DND-41 (cell line): ENCODE data around the gene RNMT.

ENCODE experiments used
- ATAC-seq: fragments of 200-7000 bp; cut with Tn5 transposase; 3 replicates; pipeline ENCODE4 v1.9.1; 2021; ENCODE audit warnings: low read depth; ENCODE audit not compliant: insufficient read depth
- DNase-seq: peaks from one replicate; pipeline ENCODE4 v3.0.0-alpha.2; 2020
- H2AFZ ChIP-seq: 2 replicates; pipeline ENCODE4 v1.6.0; 2012; ENCODE audit warnings: low read depth, low read length
- H3K27ac ChIP-seq: 2 replicates; pipeline ENCODE4 v1.5.1; 2012; ENCODE audit warnings: low read length, inconsistent platforms
- H3K27me3 ChIP-seq: fragments of 200-600 bp; sonication (generic); 2 replicates; pipeline ENCODE4 v1.6.0; 2012; ENCODE audit warnings: low read length, mild to moderate bottlenecking, inconsistent platforms; ENCODE audit not compliant: insufficient read depth, poor library complexity
- H3K36me3 ChIP-seq: 2 replicates; pipeline ENCODE4 v1.5.1; 2012; ENCODE audit warnings: low read length, inconsistent platforms; ENCODE audit not compliant: insufficient read depth
- H3K4me1 ChIP-seq: 2 replicates; pipeline ENCODE4 v1.5.1; 2012; ENCODE audit warnings: mild to moderate bottlenecking, low read length; ENCODE audit not compliant: insufficient read depth
- H3K4me2 ChIP-seq: 2 replicates; pipeline ENCODE4 v1.6.0; 2012; ENCODE audit warnings: mild to moderate bottlenecking, moderate library complexity, low read length, inconsistent platforms; ENCODE audit not compliant: insufficient read depth
- H3K4me3 ChIP-seq, 2 experiments: fragments of 200-600 bp in 1 of 2; shearing (Covaris generic) in 1 of 2; 2 replicates each; pipeline ENCODE4 v1.5.1; 2012 to 2016; ENCODE audit warnings: inconsistent platforms in 2 of 2, low read length in 2 of 2, mild to moderate bottlenecking in 2 of 2, low read depth in 1 of 2, moderate library complexity in 1 of 2
- H3K79me2 ChIP-seq: 2 replicates; pipeline ENCODE4 v1.6.0; 2012; ENCODE audit warnings: low read length, inconsistent platforms; ENCODE audit not compliant: insufficient read depth
- H3K9ac ChIP-seq: 2 replicates; pipeline ENCODE4 v1.6.0; 2012; ENCODE audit warnings: low read depth, mild to moderate bottlenecking, inconsistent platforms, low read length, moderate library complexity
- H3K9me3 ChIP-seq: 2 replicates; pipeline ENCODE4 v1.5.1; 2012; ENCODE audit warnings: low read length, moderate library complexity, mild to moderate bottlenecking, inconsistent platforms; ENCODE audit not compliant: insufficient read depth, severe bottlenecking
- H4K20me1 ChIP-seq: 2 replicates; pipeline ENCODE4 v1.6.0; 2012; ENCODE audit warnings: low read length; ENCODE audit not compliant: insufficient read depth
- EZH2 ChIP-seq: IDR thresholded peaks from 3 replicates; pipeline ENCODE4 v1.6.1; 2012; ENCODE audit warnings: borderline replicate concordance, low read depth, mild to moderate bottlenecking, moderate library complexity, low read length, inconsistent platforms; ENCODE audit not compliant: severe bottlenecking
- TF ChIP-seq, protein P1 (sequence below): IDR thresholded peaks from 2 replicates; pipeline ENCODE4 v1.5.1; 2012; ENCODE audit warnings: borderline replicate concordance, low read length, moderate library complexity, mild to moderate bottlenecking; ENCODE audit not compliant: poor library complexity, severe bottlenecking; ENCODE audit errors: extremely low read depth

Gene RNMT

DNA sequence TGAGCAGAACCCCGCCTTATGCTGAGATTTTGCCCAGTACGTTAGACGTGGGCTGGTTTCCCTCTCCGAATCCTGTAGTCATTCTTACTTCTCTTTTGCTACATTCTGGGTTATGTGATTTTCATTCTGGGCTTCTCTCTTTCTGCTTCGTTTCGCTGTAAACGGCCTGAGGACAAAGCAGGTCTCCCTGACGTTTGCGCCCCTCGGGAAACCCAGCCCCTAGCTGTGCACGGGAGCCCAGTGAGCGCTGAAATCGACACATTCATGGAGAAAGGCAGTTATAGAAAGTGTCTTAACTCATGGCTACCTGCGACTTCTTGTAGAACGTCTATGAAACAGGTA, 74.8 kb downstream of the RNMT start:
- no peaks in the 10 kb centered on the region for H3K79me2 ChIP-seq
- H2AFZ ChIP-seq = no peak overlapping the region
- H3K9me3 ChIP-seq = no peaks in the 10 kb centered on the region
- no peak overlapping the region for H3K9ac ChIP-seq
- H3K4me2 ChIP-seq = no peak overlapping the region
- H3K27me3 ChIP-seq = no peaks in the 10 kb centered on the region
- no peak for DNase-seq
- H3K27ac ChIP-seq = no peak overlapping the region
- no peak for ATAC-seq
- H3K4me3 ChIP-seq = no peak overlapping the region
- no peaks in the 10 kb centered on the region for H4K20me1 ChIP-seq
- H3K36me3 ChIP-seq = no peaks in the 10 kb centered on the region
- TF ChIP-seq, protein P1, sequence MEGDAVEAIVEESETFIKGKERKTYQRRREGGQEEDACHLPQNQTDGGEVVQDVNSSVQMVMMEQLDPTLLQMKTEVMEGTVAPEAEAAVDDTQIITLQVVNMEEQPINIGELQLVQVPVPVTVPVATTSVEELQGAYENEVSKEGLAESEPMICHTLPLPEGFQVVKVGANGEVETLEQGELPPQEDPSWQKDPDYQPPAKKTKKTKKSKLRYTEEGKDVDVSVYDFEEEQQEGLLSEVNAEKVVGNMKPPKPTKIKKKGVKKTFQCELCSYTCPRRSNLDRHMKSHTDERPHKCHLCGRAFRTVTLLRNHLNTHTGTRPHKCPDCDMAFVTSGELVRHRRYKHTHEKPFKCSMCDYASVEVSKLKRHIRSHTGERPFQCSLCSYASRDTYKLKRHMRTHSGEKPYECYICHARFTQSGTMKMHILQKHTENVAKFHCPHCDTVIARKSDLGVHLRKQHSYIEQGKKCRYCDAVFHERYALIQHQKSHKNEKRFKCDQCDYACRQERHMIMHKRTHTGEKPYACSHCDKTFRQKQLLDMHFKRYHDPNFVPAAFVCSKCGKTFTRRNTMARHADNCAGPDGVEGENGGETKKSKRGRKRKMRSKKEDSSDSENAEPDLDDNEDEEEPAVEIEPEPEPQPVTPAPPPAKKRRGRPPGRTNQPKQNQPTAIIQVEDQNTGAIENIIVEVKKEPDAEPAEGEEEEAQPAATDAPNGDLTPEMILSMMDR = no peak
- H3K4me1 ChIP-seq = no peaks in the 10 kb centered on the region

- Histone ChIP-seq H3K4me2 (no peak overlapping the region), H2AFZ (no peak overlapping the region), H3K4me1 (no peaks in the 10 kb centered on the region), H3K79me2 (no peaks in the 10 kb centered on the region), H3K27me3 (peaks cover 2% of the 10 kb centered on the region), H3K36me3 (no peaks in the 10 kb centered on the region), H3K9ac (no peak overlapping the region), H4K20me1 (no peaks in the 10 kb centered on the region), H3K9me3 (no peaks in the 10 kb centered on the region), H3K27ac (no peak overlapping the region), H3K4me3 (no peak overlapping the region)
- DNase-seq = no peak
- no peak for TF ChIP-seq EZH2
- TF ChIP-seq, protein P1 = no peak
- ATAC-seq = no peak
These were observed 77.8 kb downstream of the RNMT start for GRCh38 chr18:13804305-13804704.

DNA sequence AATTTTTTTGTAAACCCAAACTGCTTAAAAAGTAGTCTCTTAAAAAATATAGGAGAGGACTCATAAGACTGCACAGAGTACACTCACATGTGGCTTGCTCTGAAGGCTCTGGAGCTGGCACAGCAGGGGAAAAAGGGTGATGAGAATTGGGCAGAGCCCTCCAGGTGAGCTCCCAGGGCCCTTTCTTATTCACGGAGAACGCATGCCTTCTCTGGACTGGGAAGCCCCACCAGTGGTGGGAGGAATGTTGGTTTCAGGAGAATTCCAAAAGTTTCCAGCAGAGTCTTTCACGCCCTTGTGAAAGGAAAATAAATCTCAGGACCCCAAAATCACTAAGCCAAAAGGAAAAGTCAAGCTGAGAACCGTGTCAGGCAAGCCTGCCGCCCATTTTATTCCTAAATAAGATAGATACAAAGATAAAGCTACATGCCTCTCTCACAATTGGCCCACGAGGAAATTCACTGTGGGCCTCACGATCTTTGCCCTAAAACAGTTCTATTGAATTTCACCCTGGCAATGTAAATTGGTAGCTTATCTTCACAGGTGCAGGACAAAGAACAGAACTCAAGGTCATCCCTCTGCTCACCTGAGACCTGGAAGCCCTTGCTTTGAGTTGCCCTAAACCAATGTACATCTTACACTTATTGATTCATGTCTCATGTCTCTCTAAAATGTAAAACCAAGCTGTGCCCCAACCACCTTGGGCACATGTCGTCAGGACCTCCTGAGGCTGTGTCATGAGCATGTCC, 82.0 kb downstream of the RNMT start:
- Histone ChIP-seq H3K4me3 (no peak overlapping the region), H4K20me1 (no peaks in the 10 kb centered on the region; the same call in 1 of the 2 replicates), H3K9ac (no peak overlapping the region), H2AFZ (no peak overlapping the region), H3K36me3 (no peaks in the 10 kb centered on the region), H3K79me2 (no peaks in the 10 kb centered on the region), H3K4me1 (no peaks in the 10 kb centered on the region), H3K27me3 (peaks cover 2% of the 10 kb centered on the region), H3K4me2 (no peak overlapping the region), H3K9me3 (no peaks in the 10 kb centered on the region), H3K27ac (no peak overlapping the region)
- no peak for DNase-seq
- TF ChIP-seq, protein P1 = no peak
- no peak for TF ChIP-seq EZH2
- ATAC-seq = no peak
